Upper lobe of left lung (tissue), 4 donors: ENCODE data around the gene HPCAL1.

Source experiments
- POLR2A ChIP-seq, 4 donors: fragments of 450-650 bp; IDR thresholded peaks; one replicate each; pipeline ENCODE4 v1.5.1; 2016 to 2017; ENCODE audit warnings: antibody characterized with exemption in 4 of 4, mild to moderate bottlenecking in 2 of 4
- TF ChIP-seq, protein P1 (sequence below), 6 experiments: fragments of 450-650 bp in 4 of 6; fragments of 200-600 bp in 2 of 6; sonication (generic) in 2 of 6; IDR thresholded peaks; one replicate each; pipeline ENCODE4 v1.5.1; 2016 to 2019; ENCODE audit warnings: antibody characterized with exemption in 6 of 6

- TF ChIP-seq, protein P1, sequence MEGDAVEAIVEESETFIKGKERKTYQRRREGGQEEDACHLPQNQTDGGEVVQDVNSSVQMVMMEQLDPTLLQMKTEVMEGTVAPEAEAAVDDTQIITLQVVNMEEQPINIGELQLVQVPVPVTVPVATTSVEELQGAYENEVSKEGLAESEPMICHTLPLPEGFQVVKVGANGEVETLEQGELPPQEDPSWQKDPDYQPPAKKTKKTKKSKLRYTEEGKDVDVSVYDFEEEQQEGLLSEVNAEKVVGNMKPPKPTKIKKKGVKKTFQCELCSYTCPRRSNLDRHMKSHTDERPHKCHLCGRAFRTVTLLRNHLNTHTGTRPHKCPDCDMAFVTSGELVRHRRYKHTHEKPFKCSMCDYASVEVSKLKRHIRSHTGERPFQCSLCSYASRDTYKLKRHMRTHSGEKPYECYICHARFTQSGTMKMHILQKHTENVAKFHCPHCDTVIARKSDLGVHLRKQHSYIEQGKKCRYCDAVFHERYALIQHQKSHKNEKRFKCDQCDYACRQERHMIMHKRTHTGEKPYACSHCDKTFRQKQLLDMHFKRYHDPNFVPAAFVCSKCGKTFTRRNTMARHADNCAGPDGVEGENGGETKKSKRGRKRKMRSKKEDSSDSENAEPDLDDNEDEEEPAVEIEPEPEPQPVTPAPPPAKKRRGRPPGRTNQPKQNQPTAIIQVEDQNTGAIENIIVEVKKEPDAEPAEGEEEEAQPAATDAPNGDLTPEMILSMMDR (IDR thresholded peaks at IDR 0.05), result no peak
- TF ChIP-seq POLR2A (IDR thresholded peaks at IDR 0.05), result no peak
Measured at GRCh38 chr2:10266133-10266620, 36.5 kb upstream of the HPCAL1 start.
